Fibroblast of skin of right quadriceps (primary cell): Measurements from ENCODE around the gene HOMEZ.
"Not testable (repeated sequence)": the region's sequence is repeated elsewhere in the genome, so short reads cannot be mapped to it uniquely, and the experiment has no call there.

ENCODE experiments used
- DNase-seq: peaks from one replicate; pipeline ENCODE4 v3.0.0-alpha.2; 2013

HOMEZ gene, protein sequence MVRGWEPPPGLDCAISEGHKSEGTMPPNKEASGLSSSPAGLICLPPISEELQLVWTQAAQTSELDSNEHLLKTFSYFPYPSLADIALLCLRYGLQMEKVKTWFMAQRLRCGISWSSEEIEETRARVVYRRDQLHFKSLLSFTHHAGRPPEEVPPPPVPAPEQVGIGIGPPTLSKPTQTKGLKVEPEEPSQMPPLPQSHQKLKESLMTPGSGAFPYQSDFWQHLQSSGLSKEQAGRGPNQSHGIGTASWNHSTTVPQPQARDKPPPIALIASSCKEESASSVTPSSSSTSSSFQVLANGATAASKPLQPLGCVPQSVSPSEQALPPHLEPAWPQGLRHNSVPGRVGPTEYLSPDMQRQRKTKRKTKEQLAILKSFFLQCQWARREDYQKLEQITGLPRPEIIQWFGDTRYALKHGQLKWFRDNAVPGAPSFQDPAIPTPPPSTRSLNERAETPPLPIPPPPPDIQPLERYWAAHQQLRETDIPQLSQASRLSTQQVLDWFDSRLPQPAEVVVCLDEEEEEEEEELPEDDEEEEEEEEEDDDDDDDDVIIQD

DNA sequence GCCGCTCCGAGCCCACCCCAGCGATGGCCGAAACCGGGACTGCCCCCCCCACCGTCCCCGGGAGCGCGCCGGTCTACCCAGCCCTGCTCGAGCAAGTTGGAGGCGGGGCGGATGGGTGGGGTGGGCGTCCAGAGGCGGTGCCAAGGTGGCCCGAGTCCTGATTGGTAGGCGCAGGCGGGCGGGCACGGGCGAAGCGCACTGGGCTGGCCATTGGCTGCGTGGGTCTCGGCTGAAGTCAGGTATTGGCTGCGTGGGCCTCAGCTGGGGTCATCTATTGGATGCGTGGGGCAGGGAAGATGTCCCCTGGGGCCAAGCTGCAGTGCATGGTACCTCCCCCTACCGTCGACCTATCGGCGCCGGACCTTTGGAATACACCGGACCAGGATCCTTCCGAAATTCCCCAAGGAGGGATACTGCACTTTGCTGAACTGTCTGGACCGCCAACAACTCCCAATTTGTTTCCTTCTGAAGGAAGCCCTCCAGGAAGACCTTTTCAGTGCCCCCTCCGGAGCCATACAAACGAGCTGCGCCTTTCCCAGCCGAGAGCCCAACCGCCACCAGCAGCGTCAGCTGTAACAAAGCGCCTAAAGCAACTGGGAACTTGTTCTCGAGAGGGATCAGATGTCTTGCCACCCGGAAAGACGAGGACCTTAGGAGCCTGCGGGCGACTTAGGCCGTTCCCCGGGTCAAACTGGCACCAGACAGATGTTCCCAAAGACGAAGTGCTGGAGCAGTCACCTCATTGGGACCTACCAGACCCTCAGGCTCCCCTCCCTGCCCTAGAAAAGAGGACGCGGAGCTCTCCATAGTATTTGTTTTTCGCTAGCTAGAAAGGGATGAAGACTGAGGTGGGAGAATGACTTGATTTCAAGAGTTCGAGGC, at the start of gene HOMEZ:
TSS of gene HOMEZ (minus strand) at position 113 of the 882 bp plus-strand sequence. CDS start 180 bp downstream, outside the sequence.
- peak; percentile 98 for DNase-seq

DNA sequence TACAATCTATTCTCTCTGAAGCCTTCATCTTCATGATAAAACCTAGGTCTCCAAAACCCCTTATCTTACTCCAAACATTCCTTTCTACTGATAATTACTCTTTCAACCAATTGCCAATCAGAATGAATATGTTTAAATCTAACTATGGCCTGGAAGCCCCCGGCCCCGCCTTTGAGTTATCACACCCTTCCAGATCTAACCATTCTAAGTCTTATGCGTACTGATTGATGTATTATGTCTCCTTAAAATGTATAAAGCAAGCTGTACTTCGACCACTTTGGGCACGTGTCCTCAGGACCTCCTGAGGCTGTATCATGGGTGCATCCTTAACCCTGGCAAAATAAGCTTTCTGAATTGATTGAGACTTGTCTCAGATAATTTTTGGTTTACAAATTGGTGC, 49.7 kb upstream of the HOMEZ start:
- no peak for DNase-seq

DNA sequence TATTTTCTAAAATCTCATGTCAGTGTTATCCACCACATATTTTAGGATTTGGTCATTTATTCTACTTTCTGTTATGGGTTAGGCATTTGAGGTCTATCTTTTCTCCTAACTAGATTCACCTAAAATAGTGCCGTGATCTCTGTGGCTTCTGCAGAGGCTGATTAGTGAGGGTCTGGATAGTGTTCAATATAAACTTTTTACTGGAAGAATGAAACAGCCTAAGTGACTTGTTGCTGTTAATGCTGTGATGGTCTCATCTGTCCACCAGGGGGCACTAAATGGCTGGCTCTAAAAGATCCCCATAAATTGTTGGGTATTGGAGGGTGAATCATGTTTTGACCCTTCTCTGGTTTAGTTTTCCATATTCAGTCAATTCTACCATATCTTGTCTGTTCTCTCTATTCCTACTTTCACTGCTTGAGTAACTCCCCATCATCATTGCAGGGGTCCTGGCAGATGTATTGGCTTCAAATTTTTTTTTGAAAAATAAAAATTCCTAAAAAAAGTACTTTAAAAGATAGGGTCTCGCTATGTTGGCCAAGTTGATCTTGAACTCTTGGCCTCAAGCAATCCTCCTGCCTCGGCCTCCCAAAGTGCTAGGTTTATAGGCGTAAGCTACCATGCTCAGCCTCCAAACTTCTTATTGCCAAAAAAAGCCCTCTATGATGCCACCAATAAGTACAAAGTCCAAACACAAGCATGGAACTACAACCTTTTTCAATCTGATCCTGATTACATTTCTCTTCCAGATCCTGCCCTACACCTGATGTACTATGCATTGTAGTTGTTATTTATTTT, 42.2 kb upstream of the HOMEZ start:
- DNase-seq = peak; percentile 72

DNA sequence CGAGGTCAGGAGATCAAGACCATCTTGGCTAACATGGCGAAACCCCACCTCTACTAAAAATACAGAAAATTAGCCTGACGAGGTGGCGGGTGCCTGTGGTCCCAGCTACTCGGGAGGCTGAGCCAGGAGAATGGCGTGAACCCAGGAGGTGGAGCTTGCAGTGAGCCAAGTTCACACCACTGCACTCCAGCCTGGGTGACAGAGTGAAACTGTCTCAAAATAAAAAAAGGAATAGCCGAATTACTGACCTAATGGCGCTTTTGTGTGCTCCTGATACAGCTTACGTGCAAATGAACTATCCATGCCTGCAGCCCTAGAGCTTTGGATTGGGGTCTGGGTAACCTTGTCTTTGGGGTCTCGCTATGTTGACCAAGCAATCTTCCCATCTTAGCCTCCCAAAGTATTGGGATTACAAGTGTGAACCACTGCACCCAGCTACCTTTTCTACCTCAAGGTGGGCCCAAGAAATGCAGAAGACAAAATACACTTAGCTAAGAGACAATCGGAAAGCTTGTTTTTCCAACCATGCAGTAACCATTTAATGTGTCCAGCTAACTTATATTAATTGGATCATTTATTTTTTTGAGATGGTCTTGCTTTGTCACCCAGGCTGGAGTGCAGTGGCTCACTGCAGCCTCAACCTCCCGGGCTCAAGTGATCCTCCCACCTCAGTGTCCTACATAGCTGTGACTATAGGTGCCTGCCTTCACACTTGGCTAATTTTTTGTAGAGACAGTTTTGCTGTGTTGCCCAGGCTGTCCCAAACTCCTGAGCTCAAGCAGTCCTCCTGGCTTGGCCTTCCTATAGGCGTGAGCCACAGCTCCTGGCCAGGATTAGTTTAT, 40.8 kb upstream of the HOMEZ start:
- no peak for DNase-seq

DNA sequence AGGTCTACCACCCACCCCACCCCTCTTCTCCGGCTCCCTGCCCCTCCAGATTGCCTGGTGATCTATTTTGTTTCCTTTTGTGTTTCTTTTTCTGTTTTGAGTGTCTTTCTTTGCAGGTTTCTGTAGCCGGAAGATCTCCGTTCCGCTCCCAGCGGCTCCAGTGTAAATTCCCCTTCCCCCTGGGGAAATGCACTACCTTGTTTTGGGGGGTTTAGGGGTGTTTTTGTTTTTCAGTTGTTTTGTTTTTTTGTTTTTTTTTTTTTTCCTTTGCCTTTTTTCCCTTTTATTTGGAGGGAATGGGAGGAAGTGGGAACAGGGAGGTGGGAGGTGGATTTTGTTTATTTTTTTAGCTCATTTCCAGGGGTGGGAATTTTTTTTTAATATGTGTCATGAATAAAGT, 39.8 kb upstream of the HOMEZ start:
- DNase-seq = not testable (repeated sequence)

DNA sequence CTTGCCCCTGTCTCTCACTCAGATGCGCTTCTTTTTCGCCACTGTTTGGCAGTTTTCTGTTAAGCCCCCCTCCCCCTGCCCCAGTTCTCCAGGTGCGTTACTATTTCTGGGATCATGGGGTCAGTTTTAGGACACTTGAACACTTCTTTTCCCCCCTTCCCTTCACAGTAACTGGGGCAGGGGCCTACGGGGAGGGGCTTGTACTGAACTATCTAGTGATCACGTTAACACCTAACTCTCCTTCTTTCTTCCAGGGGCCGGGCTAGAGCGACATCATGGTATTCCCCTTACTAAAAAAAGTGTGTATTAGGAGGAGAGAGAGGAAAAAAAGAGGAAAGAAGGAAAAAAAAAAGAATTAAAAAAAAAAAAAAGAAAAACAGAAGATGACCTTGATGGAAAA, 39.1 kb upstream of the HOMEZ start:
- no peak for DNase-seq

DNA sequence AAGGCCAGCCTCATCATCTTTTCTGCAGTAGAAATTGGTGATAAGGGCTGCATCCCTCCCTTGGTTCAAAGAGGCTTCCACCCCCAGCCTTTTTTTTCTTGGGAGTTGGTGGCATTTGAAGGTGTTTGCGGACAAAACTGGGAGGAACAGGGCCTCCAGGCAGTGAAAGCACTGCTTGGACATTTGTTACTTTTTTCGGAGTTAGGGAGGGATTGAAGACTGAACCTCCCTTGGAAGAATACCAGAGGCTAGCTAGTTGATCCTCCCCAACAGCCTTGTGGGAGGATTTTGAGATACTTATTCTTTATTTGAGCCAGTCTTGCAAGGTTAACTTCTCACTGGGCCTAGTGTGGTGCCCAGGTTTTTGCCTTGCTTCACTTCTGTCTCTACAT, 38.5 kb upstream of the HOMEZ start:
- no peak for DNase-seq

DNA sequence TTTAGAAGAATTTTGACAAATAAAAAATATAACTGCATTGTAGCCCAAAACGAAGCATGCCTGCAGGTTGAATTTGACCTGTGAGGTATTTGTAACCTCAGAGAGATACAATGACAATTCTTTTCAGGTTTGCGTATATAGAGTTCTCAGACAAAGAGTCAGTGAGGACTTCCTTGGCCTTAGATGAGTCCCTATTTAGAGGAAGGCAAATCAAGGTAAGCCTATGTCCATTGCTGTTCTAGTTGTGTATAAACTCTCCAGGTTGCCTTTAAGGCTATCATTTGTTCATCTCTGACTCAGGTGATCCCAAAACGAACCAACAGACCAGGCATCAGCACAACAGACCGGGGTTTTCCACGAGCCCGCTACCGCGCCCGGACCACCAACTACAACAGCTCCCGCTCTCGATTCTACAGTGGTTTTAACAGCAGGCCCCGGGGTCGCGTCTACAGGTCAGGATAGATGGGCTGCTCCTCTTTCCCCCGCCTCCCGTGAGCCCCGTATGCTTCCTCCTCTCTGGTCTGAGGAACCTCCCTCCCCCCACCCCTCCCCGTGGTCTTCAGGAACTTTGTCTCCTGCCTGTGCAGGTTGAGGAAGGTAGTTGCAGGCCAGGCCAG, 38.0 kb upstream of the HOMEZ start:
- no peak for DNase-seq

DNA sequence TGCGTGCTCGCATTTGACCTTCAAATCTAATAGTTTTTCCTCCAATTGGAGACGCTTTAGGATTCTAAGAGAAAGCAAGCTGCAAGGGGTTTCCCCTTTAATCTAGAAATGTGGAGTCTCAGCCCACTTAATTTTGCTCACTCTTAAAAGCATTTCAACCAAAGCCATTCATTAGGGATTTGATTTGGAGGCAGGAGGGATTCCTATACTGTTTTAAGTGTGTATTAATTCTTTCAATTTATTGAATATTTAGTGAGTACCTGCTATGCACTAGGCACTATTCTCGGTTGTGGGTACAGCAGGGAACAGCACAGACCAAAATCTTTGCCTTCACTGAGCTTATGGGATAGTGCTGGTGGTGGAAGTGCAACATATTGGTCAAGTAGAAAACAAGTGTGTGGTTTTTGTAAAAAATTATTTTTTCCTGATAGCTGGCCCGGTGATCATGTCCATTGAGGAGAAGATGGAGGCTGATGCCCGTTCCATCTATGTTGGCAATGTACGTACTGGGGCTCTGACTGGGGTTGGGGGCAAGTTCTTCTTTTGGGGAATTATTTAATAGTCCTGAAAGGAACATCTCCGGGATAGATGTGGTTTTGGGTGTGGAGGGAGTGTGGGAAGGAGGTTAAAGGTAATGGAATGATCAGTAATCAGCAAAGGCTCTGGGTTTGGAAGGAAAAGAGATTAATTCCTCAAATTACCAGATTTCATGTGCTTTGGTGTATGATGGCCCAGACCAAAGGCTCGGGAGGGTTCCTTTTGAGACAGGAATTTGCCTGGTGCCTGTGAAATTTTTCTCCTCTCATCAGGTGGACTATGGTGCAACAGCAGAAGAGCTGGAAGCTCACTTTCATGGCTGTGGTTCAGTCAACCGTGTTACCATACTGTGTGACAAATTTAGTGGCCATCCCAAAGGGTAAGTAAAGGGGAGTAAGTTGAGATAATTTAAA, 36.9 kb upstream of the HOMEZ start:
- DNase-seq = no peak

DNA sequence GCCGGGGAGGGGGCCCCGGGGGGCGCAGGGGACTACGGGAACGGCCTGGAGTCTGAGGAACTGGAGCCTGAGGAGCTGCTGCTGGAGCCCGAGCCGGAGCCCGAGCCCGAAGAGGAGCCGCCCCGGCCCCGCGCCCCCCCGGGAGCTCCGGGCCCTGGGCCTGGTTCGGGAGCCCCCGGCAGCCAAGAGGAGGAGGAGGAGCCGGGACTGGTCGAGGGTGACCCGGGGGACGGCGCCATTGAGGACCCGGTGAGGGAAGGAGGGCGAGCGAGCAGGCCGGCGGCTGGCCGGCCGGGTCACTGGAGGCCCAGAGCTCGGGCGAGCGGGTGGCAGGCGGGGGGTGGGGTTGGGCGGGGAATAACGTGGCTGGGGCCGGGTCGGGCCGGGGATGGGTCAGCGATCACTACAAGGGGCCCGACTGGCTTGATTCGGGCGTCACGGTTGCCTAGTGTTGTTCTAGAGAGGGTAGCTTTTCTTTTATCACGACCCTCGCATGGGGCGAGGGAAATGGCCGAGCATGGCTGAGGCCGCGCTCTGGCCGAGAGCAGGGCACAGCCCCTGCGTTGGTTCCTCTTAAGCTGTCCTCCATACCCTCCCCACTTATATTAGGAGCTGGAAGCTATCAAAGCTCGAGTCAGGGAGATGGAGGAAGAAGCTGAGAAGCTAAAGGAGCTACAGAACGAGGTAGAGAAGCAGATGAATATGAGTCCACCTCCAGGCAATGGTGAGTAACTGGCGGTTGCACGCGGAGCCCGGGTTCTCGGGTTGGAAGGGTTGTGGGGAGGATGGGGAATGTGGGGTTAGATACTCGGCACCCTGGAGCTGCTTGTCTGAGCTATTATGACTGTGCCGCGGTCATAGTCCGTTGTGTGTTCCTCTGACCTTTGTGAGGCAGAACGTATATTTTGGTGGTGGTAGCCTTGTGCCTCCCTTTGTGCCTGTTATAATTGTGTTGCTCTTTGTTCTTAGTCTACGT, 35.9 kb upstream of the HOMEZ start:
- DNase-seq = peak; percentile 52

DNA sequence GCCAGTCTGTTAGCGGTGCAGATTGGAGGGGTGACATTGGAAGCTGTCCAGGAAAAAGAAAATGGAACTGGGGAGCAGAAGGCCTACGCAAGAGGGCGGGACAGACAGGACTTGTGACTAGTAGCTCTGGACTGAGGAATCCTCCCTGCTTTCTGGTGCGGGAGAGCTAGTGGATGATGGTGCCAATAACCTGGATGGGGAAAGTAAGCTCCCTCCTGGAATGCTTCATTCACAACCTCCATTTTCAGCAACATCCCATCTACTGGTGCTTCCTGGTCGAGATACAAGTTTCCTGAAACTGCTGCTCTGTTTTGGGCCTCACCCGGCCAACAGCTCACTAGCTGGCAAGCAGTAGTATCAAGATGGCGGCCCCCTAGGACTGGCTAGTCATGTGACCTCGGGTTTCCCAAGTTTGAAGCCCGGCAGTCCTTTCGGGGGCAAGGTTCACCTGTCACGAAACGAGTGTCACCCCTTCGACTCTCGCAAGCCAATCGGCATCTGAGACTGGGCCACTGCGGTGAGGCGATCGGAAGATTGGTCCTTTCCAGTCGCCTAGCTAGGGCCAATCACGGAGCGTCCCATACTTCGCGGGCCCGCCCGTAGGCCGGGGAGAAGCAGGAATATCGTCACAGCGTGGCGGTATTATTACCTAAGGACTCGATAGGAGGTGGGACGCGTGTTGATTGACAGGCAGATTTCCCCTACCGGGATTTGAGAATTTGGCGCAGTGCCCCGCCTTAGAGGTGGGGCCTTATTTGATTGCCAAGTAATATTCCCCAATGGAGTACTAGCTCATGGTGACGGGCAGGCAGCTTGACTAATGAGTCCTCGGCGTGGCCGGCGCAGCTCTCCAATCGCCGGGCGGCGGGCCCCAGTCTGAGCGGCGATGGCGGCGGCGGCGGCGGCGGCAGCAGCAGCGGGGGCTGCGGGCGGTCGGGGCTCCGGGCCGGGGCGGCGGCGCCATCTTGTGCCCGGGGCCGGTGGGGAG, 34.9 kb upstream of the HOMEZ start, which contains the start of gene PABPN1:
TSS of gene PABPN1 (plus strand) at position 874 of the 988 bp plus-strand sequence. CDS start at position 887, 13 bp downstream.
- DNase-seq = peak; percentile 100

DNA sequence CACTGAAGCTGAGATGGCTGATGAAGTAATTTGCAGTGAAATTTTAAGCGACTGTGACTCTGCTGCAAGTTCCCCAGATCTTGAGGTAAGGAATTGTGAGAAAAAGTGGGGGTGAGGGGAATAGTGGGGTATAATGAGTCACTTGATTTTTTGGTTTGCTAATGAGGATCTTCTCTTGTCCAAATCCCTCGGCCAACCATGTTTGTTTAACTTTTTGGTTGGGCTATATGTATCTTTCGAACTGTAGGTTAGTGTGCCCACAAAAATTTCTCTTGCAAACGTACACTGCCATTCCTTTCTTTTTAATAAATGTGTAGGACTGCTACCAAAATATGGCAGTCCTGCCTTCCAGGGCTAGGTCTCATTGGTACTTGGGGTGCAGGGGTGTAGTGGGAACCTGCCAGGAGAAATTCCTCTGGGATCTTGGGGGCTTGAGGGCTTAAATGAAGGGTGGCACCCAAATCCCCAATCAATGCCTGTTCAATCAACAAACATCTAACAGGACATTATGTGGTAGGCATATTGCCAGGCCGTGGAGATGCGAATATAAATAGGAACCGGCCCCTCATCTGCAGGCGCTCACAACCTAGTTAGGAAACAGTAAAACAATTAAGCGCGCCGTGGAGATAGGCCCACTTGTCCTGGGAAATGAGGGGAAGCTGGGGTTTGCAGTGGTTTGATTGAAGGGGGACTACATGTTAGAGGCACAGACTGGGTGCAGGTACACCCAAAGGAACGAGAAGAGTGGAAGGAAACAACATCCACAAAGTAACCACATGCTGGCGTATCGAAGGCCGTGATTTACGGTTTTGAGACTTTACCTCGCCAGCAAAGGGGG, 34.0 kb upstream of the HOMEZ start:
- no peak for DNase-seq

DNA sequence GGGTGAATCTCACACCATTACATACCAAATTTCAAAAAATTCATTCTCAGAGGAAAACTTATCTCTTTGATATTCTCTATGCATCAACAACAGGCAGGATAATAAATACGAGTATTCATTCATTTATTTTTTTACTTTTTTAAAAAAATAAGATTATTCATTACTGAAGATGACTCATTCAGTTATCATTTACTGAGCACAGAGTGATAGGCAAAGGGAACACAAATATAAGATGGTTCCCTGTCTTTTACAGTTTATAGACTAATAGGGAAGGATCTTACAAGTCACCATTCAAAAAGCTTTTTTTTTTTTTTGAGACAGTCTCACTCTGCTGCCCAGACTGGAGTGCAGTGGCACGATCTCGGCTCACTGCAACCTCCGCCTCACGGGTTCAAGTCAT, 30.4 kb upstream of the HOMEZ start:
- no peak for DNase-seq

DNA sequence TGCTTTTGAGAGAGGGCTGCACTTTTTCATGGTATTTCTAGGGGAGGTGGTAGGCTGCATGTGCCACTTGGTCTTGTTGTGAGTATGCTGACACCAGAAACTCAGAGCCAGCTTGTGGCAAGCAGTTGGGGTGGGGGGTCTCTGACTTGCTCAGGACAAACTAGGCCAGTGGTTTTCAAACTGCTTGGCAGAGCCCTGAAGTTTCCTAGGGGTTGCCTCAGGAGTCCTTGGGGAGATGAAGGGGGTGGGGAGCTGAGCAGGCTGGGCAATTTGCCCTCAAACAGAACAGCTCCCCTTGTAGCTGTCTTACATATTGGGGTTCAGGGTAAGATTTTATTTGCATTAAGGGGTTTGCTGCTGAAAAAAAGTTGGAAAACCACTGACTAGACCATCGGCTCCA, 24.6 kb upstream of the HOMEZ start:
- no peak for DNase-seq

DNA sequence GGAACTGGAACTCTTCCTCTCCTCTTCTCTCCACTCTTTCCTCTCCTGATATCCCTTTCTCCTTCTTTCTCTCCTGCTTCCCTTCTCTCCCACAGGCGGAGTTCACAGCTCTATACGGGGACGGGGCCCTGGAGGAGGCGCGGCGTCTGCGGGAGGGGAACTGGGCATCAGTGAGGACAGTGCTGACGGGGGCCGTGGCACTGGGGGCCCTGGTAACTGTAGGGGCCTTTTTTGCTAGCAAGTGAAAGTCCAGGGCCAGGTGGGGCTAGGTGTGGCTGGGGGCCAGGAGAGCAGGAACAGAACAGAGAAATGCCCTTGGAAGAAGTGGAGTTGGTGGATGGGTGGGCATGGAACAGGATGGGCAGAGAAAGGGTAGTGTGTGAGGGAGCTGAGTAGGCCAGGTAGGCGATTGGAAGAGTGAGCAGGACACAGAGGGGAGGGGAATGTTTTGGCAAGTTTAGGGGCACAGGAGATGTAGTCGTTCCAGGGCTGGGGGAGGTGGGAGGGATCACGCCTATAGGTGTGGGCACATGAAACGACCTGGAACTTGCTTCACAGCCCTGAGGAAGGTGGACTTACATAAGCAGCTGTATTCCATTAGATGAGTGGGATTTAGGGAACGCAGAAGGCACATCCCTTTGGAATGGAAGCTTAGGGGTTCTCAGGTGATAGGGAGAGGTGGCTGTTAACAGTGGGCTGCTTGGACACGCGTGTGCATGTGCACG, 23.0 kb upstream of the HOMEZ start:
- no peak for DNase-seq
